IPS DF 6.9 (cell line): ENCODE results near the gene KRTAP10-6.
A peak's percentile ranks its signal among the peaks of the same experiment; 100 is the strongest.
"Not testable (repeated sequence)": the region's sequence is repeated elsewhere in the genome, so short reads cannot be mapped to it uniquely, and the experiment has no call there.

Source experiments
- DNase-seq: peaks from one replicate; pipeline ENCODE4 v3.0.0-alpha.2; 2013; ENCODE audit warnings: low read depth, low spot score
- H3K27ac ChIP-seq: one replicate; pipeline ENCODE4 v1.5.1; 2013; ENCODE audit warnings: low read length, control low read depth
- H3K27me3 ChIP-seq: 2 replicates; pipeline ENCODE4 v1.6.1; 2013; ENCODE audit warnings: mild to moderate bottlenecking, low read length; ENCODE audit not compliant: control insufficient read depth, insufficient read depth
- H3K36me3 ChIP-seq: 2 replicates; pipeline ENCODE4 v1.6.1; 2013; ENCODE audit warnings: low read length; ENCODE audit not compliant: control insufficient read depth, insufficient read depth
- H3K4me1 ChIP-seq: 2 replicates; pipeline ENCODE4 v1.6.1; 2013; ENCODE audit warnings: low read length; ENCODE audit not compliant: control insufficient read depth, insufficient read depth
- H3K4me3 ChIP-seq: 2 replicates; pipeline ENCODE4 v1.5.1; 2013; ENCODE audit warnings: mild to moderate bottlenecking, low read length
- H3K9me3 ChIP-seq: 2 replicates; pipeline ENCODE4 v1.6.1; 2013; ENCODE audit warnings: low read length, inconsistent platforms; ENCODE audit not compliant: control insufficient read depth, insufficient read depth
- WGBS: extraction: QIAGEN DNeasy Blood & Tissue Kit; methylation state at CpG from one replicate; pipeline ENCODE4 v1.1.7; 2013; ENCODE audit warnings: mixed read lengths, missing lambda C conversion rate; ENCODE audit not compliant: insufficient read length, insufficient coverage; 5-methylcytosine and 5-hydroxymethylcytosine counted together

The KRTAP10-6 gene

DNA sequence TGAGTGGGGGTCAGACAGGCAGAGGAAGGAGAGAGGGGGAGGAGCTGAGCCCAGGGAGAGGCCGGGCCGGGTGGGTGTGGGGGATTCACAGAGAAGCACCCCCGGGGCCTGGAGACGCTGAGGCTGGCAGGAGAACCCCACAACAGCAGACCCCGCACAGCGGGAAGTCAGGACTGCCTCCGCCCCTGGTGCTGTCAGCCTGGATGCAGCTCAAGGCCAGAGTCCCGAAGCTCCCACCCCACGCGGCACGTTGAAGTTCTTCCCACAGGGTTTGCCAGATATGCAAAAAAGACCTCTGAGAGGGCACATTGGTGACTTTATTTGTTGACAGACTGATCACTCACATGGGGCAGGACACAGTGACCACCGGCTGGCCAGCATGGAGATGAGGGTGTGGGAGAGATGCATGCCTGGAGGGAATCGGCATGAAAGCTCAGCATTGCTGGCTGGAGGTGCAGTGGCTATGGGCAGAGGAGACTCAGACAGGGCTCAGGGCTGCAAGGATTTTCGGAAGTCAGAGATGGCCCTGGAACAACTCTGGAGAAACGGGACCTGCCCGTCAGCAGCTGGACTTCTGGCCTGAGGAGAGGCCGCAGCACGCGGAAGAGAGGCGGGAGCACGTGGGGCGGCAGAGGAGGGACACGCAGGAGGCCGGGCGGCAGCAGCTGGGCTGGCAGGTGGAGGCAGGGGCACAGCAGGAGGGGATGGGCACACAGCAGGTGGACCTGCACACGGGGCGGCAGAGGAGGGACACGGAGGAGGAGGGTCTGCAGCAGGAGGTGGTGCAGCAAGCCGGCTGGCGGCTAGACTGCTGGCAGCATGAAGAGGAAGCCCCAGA, 34.6 kb downstream of the KRTAP10-6 start:
- Histone ChIP-seq H3K4me1 (no peaks in the 10 kb centered on the region), H3K27ac (no peak overlapping the region), H3K4me3 (no peak overlapping the region), H3K36me3 (peaks cover 2% of the 10 kb centered on the region; the same call in 1 of the 2 replicates), H3K27me3 (no peaks in the 10 kb centered on the region), H3K9me3 (no peaks in the 10 kb centered on the region)
- no CpG with 5 or more reads among the region's 30 CpGs for WGBS
- DNase-seq = no peak

DNA sequence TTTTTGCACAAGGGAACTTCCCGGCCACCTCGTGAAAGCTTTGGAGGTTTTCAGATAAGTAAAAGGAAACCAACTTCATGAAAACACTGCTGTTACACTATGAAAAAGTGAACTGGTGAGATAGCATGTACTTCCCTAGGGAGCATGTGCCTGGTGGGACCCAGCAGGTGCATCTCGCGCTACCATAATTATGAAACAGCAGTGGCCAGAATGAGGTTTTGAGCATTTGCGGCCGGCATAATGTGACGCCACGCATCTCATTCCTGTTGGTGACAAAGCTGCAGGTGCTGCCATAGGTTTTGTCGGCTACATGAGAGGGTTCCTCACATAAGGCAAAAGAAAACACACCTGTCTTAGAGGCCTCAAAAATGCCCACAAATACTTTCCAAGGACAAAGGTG, 35.4 kb downstream of the KRTAP10-6 start:
- no peaks in the 10 kb centered on the region for H3K27me3 ChIP-seq
- H3K36me3 ChIP-seq = peaks cover 2% of the 10 kb centered on the region; the same call in 1 of the 2 replicates
- WGBS = no CpG with 5 or more reads among the region's 9 CpGs

DNA sequence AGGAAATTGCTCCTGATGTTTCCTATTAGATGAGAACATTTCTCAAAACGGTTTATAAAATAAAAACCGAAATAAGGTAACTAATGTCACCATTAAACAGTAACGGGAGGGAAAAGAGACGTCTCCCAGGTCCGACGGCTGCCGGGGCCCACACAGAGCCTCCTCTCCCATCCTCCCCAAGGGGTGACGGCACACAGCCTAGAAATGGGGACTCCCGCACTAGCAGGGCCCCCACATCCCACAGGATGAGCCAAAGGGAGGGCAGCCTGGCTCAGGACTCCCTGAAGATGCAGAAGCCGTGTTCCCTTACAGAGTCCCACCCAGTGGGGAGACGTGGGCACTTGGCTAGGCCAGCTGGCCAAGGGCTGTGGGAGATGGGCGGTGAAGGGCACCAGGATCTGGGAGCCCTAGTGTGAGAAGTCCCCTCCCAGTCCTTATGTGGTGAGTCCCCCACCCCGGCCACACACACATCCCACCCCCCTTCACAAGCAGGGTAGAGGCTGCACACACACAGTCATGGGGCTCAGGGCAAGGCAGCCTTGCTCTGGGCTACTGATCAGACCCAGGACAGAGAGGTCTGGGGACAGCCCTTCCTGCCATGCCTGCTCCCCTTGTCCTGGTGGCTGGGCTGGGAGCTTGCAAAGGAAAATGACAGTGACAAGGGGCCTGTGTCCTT, 37.0 kb downstream of the KRTAP10-6 start:
- peaks cover 6% of the 10 kb centered on the region for H3K4me1 ChIP-seq
- no peak overlapping the region for H3K4me3 ChIP-seq
- no peak for DNase-seq
- no peak overlapping the region for H3K27ac ChIP-seq
- no CpG with 5 or more reads among the region's 13 CpGs for WGBS
- no peaks in the 10 kb centered on the region for H3K9me3 ChIP-seq
- H3K27me3 ChIP-seq = no peaks in the 10 kb centered on the region
- H3K36me3 ChIP-seq = peaks cover 2% of the 10 kb centered on the region; the same call in 1 of the 2 replicates

More for the DNA sequence above, 35.4 kb downstream of the KRTAP10-6 start:
- H3K9me3 ChIP-seq = no peaks in the 10 kb centered on the region
- H3K4me3 ChIP-seq = no peak overlapping the region
- H3K4me1 ChIP-seq = peaks cover 6% of the 10 kb centered on the region
- H3K27ac ChIP-seq = no peak overlapping the region
- no peak for DNase-seq

DNA sequence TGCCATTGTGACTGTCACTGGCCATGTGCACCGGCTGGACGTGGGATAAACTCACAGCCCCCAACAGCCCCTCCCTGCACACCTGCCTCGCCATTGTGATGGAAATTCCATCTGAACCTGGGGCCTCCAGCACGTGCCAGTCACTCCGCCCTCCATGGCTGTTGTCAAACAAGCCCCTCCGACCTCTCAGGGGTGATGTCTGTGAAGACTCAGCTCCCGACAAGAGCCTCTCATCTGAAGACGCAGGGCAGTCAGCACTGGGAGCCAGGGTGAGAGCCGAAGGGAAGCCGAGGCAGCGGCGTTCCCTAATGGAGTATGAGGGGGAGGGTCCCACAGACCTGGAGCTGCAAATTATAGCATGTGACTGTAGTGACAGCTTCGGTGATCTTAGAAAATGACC, 39.6 kb downstream of the KRTAP10-6 start:
- no peak overlapping the region for H3K4me3 ChIP-seq
- no peaks in the 10 kb centered on the region for H3K27me3 ChIP-seq
- peaks cover 12% of the 10 kb centered on the region for H3K4me1 ChIP-seq
- DNase-seq = no peak
- no peak overlapping the region for H3K27ac ChIP-seq
- no peaks in the 10 kb centered on the region for H3K36me3 ChIP-seq
- no peaks in the 10 kb centered on the region for H3K9me3 ChIP-seq
- no CpG with 5 or more reads among the region's 13 CpGs for WGBS

DNA sequence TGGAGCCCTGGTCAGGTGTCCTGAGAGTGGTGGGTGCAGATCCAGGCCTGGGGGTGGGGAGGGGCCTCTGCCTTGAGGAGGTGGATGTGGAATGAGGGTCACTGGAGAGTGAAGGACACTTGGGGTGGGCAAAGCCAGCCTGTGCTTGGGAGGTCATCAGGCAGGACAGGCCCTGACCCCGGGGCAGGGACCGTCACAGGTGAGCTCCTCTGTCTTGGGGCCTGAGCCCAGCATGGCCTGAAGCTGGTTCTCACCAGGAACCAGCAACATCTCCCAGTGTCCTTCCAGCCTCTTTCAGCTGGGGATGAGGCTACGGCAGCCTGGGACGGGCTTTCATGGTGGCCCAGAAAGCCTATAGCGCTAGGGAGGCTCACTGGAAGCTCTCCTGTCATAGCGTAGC, 40.2 kb downstream of the KRTAP10-6 start:
- DNase-seq = no peak
- H3K4me1 ChIP-seq = peaks cover 12% of the 10 kb centered on the region
- no peaks in the 10 kb centered on the region for H3K27me3 ChIP-seq
- H3K27ac ChIP-seq = no peak overlapping the region
- no peaks in the 10 kb centered on the region for H3K36me3 ChIP-seq
- no peak overlapping the region for H3K4me3 ChIP-seq
- H3K9me3 ChIP-seq = no peaks in the 10 kb centered on the region
- no CpG with 5 or more reads among the region's 6 CpGs for WGBS

DNA sequence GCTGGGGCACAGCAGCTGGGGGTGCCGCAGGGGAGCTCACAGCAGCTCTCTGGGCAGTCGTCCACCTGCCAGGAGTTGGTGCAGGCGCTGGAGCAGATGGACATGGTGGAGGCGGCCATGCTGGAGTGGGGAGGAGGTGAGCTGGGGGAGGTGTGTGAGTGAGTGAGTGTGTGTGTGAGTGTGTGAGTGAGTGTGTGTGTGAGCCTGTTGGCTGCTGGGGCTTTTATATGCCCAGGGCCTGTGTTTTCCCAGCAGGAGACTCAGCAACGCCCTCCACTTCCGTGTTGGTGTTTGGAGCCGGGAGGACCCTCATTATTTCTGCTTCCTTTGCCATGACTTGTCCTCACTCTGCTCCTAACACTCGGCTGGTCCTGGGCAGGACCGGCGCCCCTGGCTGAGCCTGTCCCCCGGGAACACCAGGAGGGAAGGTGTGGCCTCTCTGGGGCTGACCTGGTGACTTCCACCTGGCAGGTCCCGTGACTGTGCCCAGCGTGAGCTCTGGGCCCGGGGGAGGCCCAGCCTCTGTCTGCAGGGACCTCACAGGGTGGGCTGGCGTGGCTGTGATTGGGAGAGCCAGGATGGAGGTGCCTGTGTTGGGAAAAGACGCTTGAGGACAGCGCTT, 40.9 kb downstream of the KRTAP10-6 start, which contains the start of gene KRTAP10-2:
Gene KRTAP10-2 (minus strand): TSS at position 166 of the 622 bp plus-strand sequence. CDS start 47 bp downstream, at position 119.
- peaks cover 12% of the 10 kb centered on the region for H3K4me1 ChIP-seq
- H3K27me3 ChIP-seq = no peaks in the 10 kb centered on the region
- no peaks in the 10 kb centered on the region for H3K36me3 ChIP-seq
- no peak for DNase-seq
- WGBS = no CpG with 5 or more reads among the region's 17 CpGs
- no peak within 1 kb of the TSS for H3K4me3 ChIP-seq
- H3K27ac ChIP-seq = no peak within 1 kb of the TSS
- H3K9me3 ChIP-seq = no peaks in the 10 kb centered on the region

DNA sequence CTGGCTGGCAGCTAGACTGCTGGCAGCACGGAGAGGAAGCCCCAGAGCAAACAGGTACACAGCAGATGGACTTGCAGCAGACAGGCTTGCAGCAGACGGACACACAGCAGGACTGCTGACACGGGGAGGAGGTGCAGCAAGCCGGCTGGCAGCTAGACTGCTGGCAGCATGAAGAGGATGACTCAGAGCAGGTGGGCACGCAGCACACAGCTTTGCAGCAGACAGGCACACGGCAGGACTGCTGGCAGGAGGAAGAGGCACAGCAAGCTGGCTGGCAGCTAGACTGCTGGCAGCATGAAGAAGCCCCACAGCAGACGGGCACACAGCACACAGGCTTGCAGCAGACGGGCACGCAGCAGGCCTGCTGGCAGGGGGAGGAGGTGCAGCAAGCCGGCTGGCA, 41.5 kb downstream of the KRTAP10-6 start:
- H3K27ac ChIP-seq = no peak overlapping the region
- H3K4me3 ChIP-seq = no peak overlapping the region
- H3K4me1 ChIP-seq = peaks cover 12% of the 10 kb centered on the region
- no peaks in the 10 kb centered on the region for H3K36me3 ChIP-seq
- no peaks in the 10 kb centered on the region for H3K27me3 ChIP-seq
- no CpG with 5 or more reads among the region's 10 CpGs for WGBS
- no peak for DNase-seq
- no peaks in the 10 kb centered on the region for H3K9me3 ChIP-seq

DNA sequence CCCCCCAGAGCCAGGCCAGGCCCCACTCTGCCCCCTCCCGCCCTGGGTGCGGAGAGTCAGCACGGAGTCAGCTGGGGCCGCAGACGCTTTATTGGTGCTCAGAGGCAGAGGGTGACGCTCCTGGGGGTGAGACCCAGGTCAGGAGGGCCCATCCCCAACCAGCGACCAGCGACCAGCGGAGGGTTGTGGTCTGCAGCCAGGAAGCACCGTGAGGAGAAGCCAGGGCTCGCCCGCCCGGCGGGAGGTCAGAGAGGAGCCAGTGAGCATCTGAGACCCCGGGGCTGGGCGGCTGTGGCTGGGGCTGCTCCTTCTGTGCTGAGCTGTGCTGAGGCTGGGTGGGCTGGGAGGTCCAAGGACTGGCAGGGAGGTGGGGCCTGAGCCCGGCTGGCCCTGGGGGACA, 42.0 kb downstream of the KRTAP10-6 start:
- H3K27me3 ChIP-seq, H3K27ac ChIP-seq, H3K4me3 ChIP-seq, DNase-seq, H3K9me3 ChIP-seq, H3K36me3 ChIP-seq: not testable (repeated sequence)
- peaks cover 12% of the 10 kb centered on the region for H3K4me1 ChIP-seq
- WGBS = no CpG with 5 or more reads among the region's 17 CpGs

DNA sequence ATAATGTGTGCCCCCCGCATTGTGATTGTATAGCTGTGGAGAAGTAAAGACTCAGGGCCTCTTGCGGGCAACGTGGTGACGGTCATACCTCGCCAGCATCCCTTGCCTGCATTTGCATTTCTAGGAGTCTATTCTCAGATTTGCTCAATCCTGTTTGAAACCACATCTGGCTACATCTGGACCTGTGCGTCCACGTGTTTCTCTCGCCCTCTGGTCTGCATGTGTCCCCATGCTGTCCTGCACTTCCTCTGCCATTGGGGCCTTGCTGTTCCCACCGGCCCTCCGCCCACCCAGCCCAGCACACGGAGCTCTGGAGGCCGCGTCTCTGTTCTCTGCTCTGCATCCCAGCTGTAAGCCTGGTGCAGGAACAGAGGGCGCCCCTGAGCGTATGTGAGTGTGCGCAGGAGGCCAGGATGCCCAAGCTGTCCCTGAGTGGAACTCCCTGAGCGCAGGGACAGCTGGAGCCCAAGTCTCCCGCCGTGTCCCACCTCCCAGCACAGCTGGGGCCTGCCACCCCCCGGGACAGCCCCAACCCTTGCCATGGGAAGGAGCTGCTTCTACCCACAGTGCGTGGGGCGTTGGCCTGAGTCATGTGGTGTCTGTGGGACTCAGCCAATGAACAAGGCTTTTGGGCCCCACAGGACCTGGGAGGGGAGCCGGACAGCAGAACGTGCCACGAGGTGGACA, 42.6 kb downstream of the KRTAP10-6 start:
- WGBS = no CpG with 5 or more reads among the region's 25 CpGs
- H3K4me3 ChIP-seq = no peak overlapping the region
- no peaks in the 10 kb centered on the region for H3K27me3 ChIP-seq
- no peaks in the 10 kb centered on the region for H3K9me3 ChIP-seq
- DNase-seq = no peak
- no peaks in the 10 kb centered on the region for H3K36me3 ChIP-seq
- H3K4me1 ChIP-seq = peaks cover 12% of the 10 kb centered on the region
- H3K27ac ChIP-seq = no peak overlapping the region

DNA sequence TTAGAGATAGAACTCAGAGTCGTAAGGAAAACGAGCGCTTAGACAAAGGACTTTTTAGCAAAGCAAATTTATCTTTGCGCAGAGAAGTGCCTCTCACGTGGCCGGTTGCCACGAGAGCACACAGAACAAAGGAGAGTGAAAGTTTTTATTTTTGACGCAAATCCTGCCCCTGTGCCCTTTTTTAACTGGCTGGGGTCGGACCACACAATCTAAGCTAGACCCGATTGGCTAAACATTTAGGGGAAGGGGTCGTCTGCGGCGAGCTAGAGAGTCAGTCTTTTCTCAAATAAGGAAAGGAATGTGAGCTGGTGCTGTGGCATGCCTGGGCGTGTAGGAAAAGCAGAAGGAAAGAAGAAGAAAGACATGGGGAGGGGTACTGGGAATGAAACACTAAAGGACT, 43.4 kb downstream of the KRTAP10-6 start:
- Histone ChIP-seq H3K27ac (no peak overlapping the region), H3K27me3 (no peaks in the 10 kb centered on the region), H3K4me1 (peaks cover 12% of the 10 kb centered on the region), H3K36me3 (no peaks in the 10 kb centered on the region), H3K4me3 (no peak overlapping the region), H3K9me3 (no peaks in the 10 kb centered on the region)
- DNase-seq = peak; percentile 41
- no CpG with 5 or more reads among the region's 14 CpGs for WGBS
